ENCODE measurements around the gene HPN. TPM values are rescaled to one million over a fixed set of nuclear protein-coding genes. Genes with fewer than 3 reads are reported as not detected.

The HPN gene
- total RNA-seq, 1 experiment from 2014 or later: not detected

DNA sequence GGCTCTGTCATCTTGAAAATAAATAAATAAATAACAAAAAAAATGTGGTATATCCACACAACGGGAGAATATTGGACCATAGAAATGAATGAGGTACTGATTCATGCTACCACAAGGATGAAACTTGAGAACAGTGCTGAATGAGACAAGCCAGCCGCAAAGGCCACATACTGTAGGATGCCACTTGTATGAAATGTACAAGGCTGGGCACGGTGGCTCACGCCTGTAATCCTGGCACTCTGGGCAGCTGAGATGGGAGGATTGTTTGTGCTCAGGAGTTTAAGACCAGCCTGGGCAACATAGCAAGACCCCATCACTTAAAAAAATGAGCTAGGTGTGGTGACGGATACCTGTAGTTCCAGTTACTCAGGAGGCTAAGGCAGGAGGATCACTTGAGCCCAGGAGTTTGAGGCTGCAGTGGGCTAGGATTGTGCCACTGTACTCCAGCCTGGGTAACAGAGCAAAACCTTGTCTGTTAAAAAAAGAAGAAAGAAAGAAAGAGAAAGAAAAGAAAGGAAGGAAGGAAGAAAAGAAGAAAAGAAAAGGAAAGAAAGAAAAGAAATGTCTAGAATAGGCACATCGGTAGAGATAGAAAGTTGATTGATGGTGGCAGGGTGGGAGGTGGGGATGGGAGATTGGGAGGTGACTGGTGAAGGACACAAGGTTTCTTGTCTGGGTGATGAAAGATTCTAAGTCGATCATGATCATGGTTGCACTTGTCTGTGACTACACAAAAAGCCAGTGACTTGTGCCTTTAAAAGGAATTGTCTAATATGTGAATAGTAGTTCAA is 20.3 kb downstream of the HPN start:
- Histone ChIP-seq H3K27ac (no peak overlapping the region), H3K4me3 (no peak overlapping the region), H3K9me3 (replicated peaks) (no peaks in the 10 kb centered on the region), H3K27me3 (replicated peaks) (peaks cover 11% of the 10 kb centered on the region; the same call in 1 of the 2 replicates), H3K4me1 (replicated peaks) (no peaks in the 10 kb centered on the region), H3K36me3 (no peaks in the 10 kb centered on the region)
- DNase-seq (ENCODE audit: low read depth in 1 of 2, low spot score in 2 of 2): no peak

- no peak overlapping the region for H3K4me3 ChIP-seq
- no peaks in the 10 kb centered on the region for H3K4me1 ChIP-seq (replicated peaks)
- DNase-seq (ENCODE audit: low read depth in 1 of 2, low spot score in 2 of 2): no peak
- 0 out of 2 replicates have a peak, but pooled peaks cover 3% of the 10 kb centered on the region for H3K27me3 ChIP-seq (replicated peaks)
- H3K36me3 ChIP-seq: no peaks in the 10 kb centered on the region
- H3K9me3 ChIP-seq (replicated peaks): no peaks in the 10 kb centered on the region
- no peak overlapping the region for H3K27ac ChIP-seq
Measured at GRCh38 chr19:35062942-35063341, 21.4 kb downstream of the HPN start.

DNA sequence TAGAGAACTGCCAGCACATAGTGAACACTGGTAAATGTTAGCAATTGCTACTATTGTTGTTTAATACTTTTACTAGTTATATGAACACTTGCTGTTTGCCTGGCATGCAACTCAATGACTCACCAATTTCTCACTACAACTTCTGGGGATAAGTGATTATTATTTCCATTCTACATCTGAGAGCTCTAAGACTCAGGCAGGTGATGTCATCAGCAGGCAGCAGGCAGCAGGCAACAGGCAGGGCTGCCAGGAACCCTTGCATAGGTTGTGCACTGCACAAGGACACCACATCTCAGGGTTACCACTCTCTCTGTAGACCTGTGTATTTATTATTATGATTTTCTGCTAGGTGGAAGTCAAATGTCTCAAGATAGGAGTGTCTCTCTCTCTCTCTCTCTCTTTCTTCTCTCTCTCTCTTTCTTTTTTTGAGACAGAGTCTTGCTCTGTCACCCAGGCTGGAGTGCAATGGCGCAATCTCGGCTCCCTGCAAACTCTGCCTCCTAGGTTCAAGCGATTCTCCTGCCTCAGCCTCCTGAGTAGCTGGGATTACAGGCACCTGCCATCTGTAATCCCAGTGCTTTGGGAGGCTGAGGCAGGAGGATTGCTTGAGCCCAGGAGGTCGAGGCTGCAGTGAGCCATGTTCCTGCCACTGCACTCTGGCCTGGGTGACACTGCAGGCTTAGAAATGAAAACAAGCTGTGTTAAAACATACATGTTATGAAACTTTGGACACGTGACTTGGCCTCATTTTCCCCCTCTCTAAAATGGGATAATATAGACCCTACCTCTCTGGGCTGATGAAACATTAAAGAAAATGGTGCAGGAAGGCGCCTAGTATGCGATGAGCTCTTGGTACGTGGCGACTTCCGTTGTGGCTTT is 22.7 kb downstream of the HPN start:
- H3K27me3 ChIP-seq (replicated peaks): no peaks in the 10 kb centered on the region
- no peak overlapping the region for H3K4me3 ChIP-seq
- H3K27ac ChIP-seq: no peak overlapping the region
- H3K4me1 ChIP-seq (replicated peaks): no peaks in the 10 kb centered on the region
- DNase-seq (ENCODE audit: low read depth in 1 of 2, low spot score in 2 of 2): peak in 1 of 2 experiments; percentile 6
- no peaks in the 10 kb centered on the region for H3K36me3 ChIP-seq
- no peaks in the 10 kb centered on the region for H3K9me3 ChIP-seq (replicated peaks)

- no peak for DNase-seq (ENCODE audit: low read depth in 1 of 2, low spot score in 2 of 2)
- Histone ChIP-seq H3K27ac (no peak overlapping the region), H3K4me3 (no peak overlapping the region), H3K4me1 (replicated peaks) (no peaks in the 10 kb centered on the region), H3K27me3 (replicated peaks) (no peaks in the 10 kb centered on the region), H3K9me3 (replicated peaks) (0 out of 2 replicates have a peak, but pooled peaks cover 11% of the 10 kb centered on the region), H3K36me3 (no peaks in the 10 kb centered on the region)
Measured at GRCh38 chr19:35065574-35065973, 24.1 kb downstream of the HPN start.

DNA sequence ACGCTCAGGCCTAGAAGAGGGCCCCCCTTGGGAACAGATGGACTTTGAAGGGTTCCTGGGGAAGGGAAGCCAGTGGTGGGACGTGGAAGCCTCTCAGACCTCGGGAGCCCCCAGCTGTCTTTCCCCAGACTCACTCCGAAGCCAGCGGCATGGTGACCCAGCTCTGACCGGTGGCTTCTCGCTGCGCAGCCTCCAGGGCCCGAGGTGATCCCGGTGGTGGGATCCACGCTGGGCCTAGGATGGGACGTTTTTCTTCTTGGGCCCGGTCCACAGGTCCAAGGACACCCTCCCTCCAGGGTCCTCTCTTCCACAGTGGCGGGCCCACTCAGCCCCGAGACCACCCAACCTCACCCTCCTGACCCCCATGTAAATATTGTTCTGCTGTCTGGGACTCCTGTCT is 24.6 kb downstream of the HPN start:
- no peaks in the 10 kb centered on the region for H3K4me1 ChIP-seq (replicated peaks)
- H3K9me3 ChIP-seq (replicated peaks): 0 out of 2 replicates have a peak, but pooled peaks cover 12% of the 10 kb centered on the region

DNA sequence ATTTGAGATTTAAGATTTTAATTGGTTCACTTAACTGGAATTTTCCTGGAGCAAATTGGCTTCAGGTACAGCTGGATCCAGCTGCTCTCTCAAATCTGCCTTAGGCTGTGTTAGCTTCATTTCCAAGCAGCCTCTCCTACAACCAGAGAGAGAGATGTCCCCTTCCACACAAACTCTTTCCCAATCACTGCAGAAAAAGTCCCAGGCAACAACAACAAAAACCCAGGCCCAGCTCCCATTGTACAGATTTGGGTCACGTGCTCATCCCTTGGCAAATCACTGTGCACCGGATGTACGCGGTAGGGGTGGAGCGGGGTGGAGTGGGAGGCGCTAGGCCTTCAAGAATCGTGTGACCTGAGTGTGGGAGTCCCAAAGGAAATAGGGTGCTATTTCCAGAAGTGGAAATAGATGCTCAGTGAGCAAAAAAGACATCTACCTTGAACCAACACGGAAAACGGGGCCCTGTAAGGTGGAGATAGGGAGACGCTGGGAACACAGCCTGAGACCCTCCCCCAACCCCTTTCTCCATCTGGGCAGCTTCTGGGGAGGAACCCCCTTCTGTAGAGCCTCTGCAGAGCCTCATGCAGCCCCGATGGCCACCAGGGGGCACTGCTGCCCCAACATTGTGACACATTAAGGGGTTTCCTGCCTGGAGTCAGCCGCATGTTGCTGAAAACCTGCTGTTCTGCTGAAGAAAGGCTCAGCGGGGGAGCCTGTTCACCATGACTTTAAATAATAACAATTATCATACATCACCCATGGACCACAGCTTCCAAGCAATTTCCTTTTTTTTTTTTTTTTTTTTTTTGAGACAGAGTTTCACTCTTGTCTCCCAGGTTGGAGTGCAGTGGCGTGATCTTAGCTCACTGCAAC is 25.4 kb downstream of the HPN start:
- no peaks in the 10 kb centered on the region for H3K36me3 ChIP-seq
- 0 out of 2 replicates have a peak, but pooled peaks cover 12% of the 10 kb centered on the region for H3K9me3 ChIP-seq (replicated peaks)
- H3K4me1 ChIP-seq (replicated peaks): no peaks in the 10 kb centered on the region
- no peak overlapping the region for H3K4me3 ChIP-seq
- H3K27ac ChIP-seq: no peak overlapping the region
- no peaks in the 10 kb centered on the region for H3K27me3 ChIP-seq (replicated peaks)
- peak; percentile 78 to 87 for DNase-seq (ENCODE audit: low read depth in 1 of 2, low spot score in 2 of 2)

More for the DNA sequence above, 24.6 kb downstream of the HPN start:
- H3K4me3 ChIP-seq: no peak overlapping the region
- no peak overlapping the region for H3K27ac ChIP-seq
- no peak for DNase-seq (ENCODE audit: low read depth in 1 of 2, low spot score in 2 of 2)
- no peaks in the 10 kb centered on the region for H3K27me3 ChIP-seq (replicated peaks)
- H3K36me3 ChIP-seq: no peaks in the 10 kb centered on the region

GRCh38 chr19:35068941-35069634 is 27.6 kb downstream of the HPN start:
- H3K36me3 ChIP-seq: no peaks in the 10 kb centered on the region
- H3K4me3 ChIP-seq: no peak overlapping the region
- DNase-seq (ENCODE audit: low read depth in 1 of 2, low spot score in 2 of 2): no peak
- H3K27ac ChIP-seq: no peak overlapping the region
- H3K4me1 ChIP-seq (replicated peaks): no peaks in the 10 kb centered on the region
- 0 out of 2 replicates have a peak, but pooled peaks cover 12% of the 10 kb centered on the region for H3K9me3 ChIP-seq (replicated peaks)
- no peaks in the 10 kb centered on the region for H3K27me3 ChIP-seq (replicated peaks)

DNA sequence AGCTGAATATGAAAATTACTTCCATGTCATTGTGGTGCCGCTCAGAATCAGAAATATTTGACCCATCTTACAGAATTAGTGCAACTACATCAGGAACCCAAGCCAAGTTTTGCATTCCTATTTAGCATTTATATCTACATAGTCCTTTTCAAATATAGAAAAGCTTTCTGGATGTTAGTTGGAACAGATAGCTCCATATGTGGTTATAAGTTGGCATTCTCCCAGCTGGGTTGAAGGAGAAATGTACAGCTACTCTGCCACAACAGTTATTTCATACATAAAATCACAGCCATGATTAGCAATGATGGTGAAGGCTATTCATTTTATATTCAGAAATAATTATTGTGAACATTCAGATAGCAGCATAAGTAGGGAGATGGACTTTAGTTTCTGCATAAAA is 28.2 kb downstream of the HPN start:
- Histone ChIP-seq H3K27ac (no peak overlapping the region), H3K4me1 (replicated peaks) (no peaks in the 10 kb centered on the region), H3K9me3 (replicated peaks) (0 out of 2 replicates have a peak, but pooled peaks cover 12% of the 10 kb centered on the region), H3K4me3 (no peak overlapping the region), H3K27me3 (replicated peaks) (no peaks in the 10 kb centered on the region), H3K36me3 (no peaks in the 10 kb centered on the region)
- no peak for DNase-seq (ENCODE audit: low read depth in 1 of 2, low spot score in 2 of 2)

GRCh38 chr19:35070471-35070870 is 28.9 kb downstream of the HPN start:
- no peaks in the 10 kb centered on the region for H3K27me3 ChIP-seq (replicated peaks)
- 0 out of 2 replicates have a peak, but pooled peaks cover 12% of the 10 kb centered on the region for H3K9me3 ChIP-seq (replicated peaks)
- no peak overlapping the region for H3K27ac ChIP-seq
- DNase-seq (ENCODE audit: low read depth in 1 of 2, low spot score in 2 of 2): no peak
- H3K36me3 ChIP-seq: no peaks in the 10 kb centered on the region
- no peaks in the 10 kb centered on the region for H3K4me1 ChIP-seq (replicated peaks)
- H3K4me3 ChIP-seq: no peak overlapping the region

- Histone ChIP-seq H3K27me3 (replicated peaks) (no peaks in the 10 kb centered on the region), H3K4me1 (replicated peaks) (no peaks in the 10 kb centered on the region), H3K36me3 (no peaks in the 10 kb centered on the region), H3K27ac (no peak overlapping the region), H3K9me3 (replicated peaks) (0 out of 2 replicates have a peak, but pooled peaks cover 12% of the 10 kb centered on the region), H3K4me3 (no peak overlapping the region)
- no peak for DNase-seq (ENCODE audit: low read depth in 1 of 2, low spot score in 2 of 2)
Measured at GRCh38 chr19:35073516-35073915, 32.0 kb downstream of the HPN start.

DNA sequence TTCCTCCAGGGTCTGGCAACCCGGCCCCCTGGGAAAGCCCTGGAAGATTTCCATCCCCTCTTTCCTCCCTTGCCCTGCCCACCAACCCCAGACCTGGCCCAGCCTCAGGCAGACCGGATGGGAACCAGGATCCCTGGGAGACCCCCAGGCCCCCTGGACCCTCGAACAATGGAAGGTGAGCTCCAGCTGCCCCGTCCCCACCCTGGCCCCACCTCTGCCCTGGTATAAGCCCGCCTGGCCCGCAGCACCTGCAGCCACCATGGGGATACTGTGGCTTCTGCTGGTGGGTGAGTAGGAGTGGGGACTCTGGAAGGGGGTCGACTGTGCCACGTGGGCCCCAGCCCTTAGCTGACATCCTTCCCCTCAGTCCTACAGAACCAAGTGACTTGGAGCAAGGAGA is 32.4 kb downstream of the HPN start:
- Histone ChIP-seq H3K4me3 (no peak overlapping the region), H3K36me3 (no peaks in the 10 kb centered on the region), H3K4me1 (replicated peaks) (no peaks in the 10 kb centered on the region), H3K27me3 (replicated peaks) (no peaks in the 10 kb centered on the region), H3K27ac (no peak overlapping the region), H3K9me3 (replicated peaks) (0 out of 2 replicates have a peak, but pooled peaks cover 12% of the 10 kb centered on the region)
- DNase-seq (ENCODE audit: low read depth in 1 of 2, low spot score in 2 of 2): no peak

- DNase-seq (ENCODE audit: low read depth in 1 of 2, low spot score in 2 of 2): no peak
- Histone ChIP-seq H3K4me1 (replicated peaks) (no peaks in the 10 kb centered on the region), H3K9me3 (replicated peaks) (0 out of 2 replicates have a peak, but pooled peaks cover 11% of the 10 kb centered on the region), H3K27ac (no peak overlapping the region), H3K27me3 (replicated peaks) (no peaks in the 10 kb centered on the region), H3K36me3 (no peaks in the 10 kb centered on the region), H3K4me3 (no peak overlapping the region)
Measured at GRCh38 chr19:35074426-35075201, 33.1 kb downstream of the HPN start.
